ENCODE results near the gene PCGF3.
"Not testable (repeated sequence)": the region's sequence is repeated elsewhere in the genome, so short reads cannot be mapped to it uniquely, and the experiment has no call there.

Gene PCGF3

GRCh38 chr4:683247-683897 lies 22.3 kb upstream of the PCGF3 start:
- no peak for DNase-seq (ENCODE audit: low spot score)

- peak; percentile 27 for DNase-seq (ENCODE audit: low spot score)
These were observed 21.5 kb upstream of the PCGF3 start for GRCh38 chr4:683982-684622.

GRCh38 chr4:684623-685327 lies 20.9 kb upstream of the PCGF3 start:
- DNase-seq (ENCODE audit: low spot score), result no peak

DNA sequence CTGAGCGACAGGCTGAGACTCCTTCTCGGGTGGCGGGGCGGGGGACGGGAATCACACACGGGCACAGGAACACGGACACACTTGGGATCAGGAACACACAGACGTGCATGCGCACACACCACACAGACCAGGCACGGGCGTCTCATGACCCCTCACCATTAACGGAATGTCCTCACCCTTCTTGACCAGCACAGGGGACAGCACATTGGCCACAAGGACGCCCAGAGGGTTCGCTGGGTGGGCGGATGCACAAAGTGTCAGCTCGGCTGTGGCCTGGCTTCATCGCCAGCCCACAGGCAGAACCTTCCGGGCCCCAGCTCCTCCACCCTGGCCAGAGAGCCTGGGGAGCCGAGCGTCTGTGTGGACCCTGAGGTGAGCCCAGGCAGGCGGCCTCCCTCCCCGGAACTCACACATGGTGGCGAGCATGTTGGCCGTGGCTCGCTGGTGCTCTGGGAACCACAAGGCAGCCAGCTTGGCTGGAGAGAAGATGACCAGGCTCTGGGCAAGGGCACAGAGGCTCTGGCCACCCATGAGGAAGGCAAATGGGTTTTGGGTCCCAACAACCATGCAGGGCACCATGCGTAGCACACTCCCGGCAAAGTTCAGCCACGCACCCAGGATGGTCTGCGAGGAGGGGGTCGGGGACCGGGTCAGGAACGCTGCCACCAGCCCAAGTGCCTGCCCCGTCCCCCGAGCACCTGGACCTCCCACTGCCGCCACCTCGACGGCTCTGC lies 19.8 kb upstream of the PCGF3 start:
- DNase-seq (ENCODE audit: low spot score), result no peak

DNA sequence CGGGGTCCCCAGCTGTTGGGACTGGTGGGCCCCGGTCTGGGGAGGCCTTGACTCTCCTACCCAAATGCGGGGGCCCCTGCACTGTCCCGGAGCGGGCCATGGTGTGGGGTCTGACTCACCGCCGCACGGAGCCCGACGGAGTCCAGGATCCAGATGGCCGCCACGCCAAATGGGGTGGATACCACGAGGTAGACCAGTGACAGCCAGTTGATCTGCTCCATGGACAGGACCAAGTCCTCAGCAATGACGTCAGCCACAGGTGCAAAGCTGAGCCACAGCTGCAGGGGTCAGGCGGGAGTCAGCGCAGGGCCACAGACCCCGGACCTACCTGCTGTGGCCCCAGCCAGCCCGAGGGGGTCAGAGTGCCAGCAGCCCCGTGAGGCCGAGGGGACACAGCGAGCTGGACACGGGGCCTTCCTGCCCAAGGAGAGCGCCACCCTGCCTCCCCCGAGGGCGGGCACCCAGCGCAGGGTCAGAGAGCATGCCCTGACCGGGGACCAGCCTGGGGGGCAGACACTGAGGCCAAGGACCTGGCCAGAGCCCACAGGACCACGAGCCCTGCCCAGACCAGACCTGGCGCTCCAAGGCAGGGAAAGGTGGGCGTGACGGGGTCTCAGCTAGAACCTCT lies 19.1 kb upstream of the PCGF3 start:
- DNase-seq (ENCODE audit: low spot score), result no peak

DNA sequence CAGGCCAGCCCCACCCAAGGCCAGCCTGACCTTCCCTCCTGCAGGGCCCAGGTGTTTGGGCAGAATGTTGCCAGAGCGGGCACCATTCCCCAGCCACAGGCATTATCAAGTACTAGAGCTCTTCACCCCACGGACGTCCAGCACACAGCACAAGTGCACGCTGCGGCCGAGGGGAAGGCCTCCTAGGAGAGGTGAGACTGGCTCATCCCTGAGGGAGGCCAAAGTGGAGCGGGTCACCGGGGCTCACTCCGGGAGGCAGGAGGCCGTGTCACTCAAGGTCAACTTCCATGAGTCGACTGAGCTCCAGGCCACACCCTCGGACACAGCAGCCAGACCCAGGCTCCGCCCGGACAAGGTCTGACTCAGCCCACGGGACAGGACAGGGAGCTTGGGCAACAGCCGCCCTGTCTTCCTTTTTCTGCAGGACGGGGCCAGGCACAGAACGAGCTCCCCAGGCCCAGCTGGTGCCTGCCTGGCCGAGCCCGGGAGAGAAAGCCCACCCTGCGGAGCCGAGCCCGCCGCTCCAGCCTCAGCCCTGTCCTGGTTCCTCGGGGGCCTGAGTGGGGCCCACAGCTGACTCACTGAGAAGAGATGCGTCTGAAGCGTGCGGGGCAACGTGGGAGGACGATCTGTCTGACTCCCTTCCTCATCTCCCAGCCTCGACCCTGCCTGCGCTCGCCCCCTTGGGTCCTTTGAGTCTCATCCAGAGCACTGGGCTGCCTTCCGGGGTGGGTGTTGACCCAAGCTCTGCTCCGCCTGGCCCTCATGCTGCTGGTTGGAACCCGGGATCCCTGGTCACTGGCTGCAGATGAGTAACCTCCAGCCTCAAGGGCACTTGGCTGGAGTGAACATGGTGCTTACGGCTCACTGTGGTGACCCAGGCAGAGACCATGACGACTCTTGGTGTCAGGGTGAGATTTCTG lies 18.3 kb upstream of the PCGF3 start:
- DNase-seq (ENCODE audit: low spot score), result no peak

DNA sequence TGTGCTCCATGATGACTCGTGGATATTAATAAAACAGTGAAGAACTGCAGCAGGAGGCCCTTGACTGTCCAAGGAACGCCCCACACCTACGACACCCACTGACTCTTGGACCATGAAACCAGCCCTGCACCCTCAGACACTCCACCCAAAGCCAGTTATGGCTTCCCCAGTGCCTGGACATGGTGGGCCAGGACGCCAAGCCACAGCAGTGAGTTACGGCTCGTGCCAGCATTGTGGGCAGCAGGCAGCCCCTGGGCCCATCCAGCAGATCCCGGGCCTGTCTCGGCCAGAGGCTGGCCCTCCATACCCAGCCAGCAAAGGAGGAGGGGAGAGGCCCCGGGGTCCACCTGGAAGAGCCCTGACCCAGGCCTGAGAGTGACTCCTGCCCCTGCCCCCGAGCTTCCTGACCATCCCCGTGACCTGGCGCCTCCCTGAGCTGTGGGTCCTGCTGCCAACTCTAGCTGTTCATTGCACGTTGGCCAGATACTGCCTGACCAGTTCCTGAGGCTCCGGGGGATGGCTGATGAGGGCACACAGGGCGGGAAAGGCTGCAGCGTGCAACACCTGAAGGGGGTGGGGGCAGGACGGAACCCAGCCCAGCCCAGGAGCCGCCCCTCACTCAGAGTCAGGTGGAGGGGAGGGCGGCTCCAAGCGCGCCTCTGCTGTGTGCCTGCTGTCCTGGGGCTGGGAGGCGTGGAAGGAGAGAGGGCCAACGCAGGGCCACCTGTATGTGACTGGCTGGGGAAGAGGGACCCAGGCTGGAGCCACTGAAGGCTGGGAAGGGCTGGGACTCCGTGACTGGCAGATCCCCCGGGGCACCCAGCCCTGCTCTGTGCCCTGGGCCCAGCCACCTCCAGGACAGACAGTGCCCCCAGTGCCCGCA lies 17.4 kb upstream of the PCGF3 start:
- no peak for DNase-seq (ENCODE audit: low spot score)

DNA sequence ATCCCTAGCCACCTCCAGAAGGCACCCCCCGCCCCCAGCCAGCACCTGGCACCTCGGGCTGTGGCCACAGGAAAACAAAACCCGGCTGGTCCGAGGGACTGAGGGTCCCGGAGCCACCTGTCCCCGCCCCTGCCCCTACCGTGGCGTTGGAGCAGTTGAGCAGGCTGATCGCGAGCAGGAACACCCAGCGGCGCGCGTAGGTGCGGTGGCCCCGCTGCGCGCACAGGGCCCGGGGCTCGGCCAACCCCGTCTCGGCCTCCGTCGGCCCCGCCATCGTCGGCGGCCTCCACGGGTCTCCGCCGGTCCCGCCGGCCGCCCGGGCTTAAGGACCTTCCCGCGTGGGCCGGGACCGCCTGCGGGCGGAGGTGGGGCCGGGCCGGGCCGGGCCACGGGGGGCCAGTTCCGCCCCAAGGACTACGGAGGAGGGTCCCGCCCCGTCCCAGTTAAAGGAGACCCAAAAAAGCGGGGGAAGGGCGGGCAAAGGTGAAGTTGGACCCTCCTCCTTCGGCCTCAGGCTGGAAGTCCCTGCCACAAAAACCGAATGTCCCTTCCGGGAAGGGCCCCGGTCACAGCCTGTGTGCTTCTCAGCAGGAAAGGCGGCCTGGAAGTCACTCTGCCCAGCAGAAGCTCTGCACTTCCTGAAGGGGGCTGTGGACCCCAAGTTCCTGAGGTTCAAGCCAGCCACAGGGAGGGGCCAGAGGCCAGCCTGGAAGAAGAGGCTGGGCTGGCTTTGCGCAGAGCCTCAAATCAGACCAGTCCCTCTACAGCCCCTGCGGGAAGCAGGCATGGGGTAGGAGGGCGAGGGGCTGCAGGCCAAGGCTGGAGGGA lies 16.6 kb upstream of the PCGF3 start, which contains the start of gene SLC49A3:
SLC49A3 (minus strand) TSS at position 298 of the 828 bp plus-strand sequence; CDS start at position 274, 24 bp downstream.
- DNase-seq (ENCODE audit: low spot score), result no peak

DNA sequence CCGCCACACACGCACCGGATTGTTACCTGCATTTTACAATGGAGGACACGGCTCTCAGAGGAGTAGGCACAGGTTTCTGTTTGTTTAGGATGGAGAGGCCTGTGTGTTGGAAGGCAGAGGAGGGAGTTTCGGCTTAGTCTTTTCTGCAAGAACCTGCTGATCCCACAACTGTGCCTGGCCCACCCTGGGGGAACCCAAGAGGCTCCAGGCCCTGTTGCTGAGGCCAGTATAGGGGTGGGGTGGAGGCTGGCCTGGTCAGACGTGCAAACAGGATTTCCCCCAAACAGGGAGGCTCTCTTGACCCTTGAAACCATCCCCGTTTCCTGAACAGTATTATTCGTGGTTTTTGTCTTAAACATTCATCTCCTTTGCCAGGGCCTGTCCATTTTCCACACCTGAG lies 15.9 kb upstream of the PCGF3 start:
- no peak for DNase-seq (ENCODE audit: low spot score)

- no peak for DNase-seq (ENCODE audit: low spot score)
These were observed 12.7 kb upstream of the PCGF3 start for GRCh38 chr4:692771-693554.

DNA sequence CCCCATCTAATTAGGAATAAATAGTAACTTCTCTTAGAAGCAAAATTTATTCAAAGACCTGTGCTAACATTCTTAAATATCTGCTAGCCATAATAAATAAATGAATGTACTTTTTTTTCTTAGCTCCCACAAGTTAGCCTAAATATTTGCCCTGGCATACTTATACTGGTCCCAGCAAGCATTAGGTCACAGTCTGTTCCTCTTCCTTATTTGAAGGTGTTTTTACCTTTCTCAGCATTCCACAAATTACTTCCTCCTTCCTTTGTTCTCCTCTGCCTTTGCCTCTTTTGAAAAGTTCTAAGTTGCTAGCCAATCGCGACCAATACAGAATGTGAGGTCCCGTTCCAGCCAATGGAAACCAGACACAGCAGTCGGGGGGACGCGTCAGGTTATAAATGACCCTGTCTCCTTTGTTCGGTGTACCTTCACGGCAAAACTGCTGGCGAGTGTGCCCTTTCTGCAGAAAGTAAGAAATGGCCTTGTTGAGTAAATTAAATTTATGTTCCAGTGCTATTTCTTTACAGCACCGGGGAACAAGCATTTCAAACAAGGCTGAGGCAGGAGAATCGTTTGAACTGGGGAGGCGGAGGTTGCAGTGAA lies 11.2 kb upstream of the PCGF3 start:
- DNase-seq (ENCODE audit: low spot score), result not testable (repeated sequence)

GRCh38 chr4:699816-700580 lies 5.6 kb upstream of the PCGF3 start:
- DNase-seq (ENCODE audit: low spot score), result no peak

GRCh38 chr4:700587-701264 lies 4.9 kb upstream of the PCGF3 start:
- DNase-seq (ENCODE audit: low spot score), result no peak

- no peak for DNase-seq (ENCODE audit: low spot score)
These were observed 3.0 kb upstream of the PCGF3 start for GRCh38 chr4:702618-703048.

DNA sequence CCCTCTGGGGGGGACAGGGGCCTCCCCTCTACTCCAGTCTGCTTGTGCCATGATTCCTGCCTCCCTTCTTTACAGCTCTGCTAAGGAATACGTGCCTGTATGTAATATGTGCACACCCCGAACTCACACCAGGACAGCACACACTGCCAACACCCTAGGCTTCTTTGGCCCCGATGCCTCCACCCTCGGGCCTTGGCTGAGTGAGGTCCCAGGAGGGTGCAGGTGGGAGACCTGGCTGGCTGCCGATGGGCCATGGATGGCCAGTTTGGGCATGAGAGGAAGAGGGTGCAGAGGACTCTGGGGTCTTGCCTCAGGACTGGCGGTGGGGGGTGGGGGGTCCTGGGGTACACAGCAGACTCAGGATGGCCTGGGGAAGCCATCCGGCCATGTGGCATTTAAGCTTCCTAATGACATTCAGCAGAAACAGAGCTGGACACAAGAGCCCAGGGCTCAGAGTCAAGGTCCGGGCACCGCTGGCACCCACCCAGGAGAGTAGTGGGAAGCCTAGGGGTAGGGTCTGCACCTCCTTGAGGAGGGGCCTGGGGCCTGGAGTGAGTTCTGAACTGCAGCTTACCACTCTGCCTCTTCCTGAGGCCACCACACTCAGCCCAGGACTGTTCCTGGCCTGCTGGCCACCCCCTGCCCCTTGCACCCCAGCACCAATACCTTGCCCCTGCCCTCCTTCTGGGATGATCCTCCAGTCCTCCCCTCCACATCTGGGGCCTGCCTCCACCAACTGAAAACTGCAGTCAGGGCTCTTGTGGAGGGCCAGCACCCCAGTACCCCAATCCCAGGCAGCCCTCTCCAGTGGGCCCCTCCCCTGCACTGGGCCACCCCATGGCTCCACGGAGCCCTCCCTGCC lies 2.1 kb upstream of the PCGF3 start:
- no peak for DNase-seq (ENCODE audit: low spot score)
